ENCODE data around the gene KIF3A.

Gene KIF3A

DNA sequence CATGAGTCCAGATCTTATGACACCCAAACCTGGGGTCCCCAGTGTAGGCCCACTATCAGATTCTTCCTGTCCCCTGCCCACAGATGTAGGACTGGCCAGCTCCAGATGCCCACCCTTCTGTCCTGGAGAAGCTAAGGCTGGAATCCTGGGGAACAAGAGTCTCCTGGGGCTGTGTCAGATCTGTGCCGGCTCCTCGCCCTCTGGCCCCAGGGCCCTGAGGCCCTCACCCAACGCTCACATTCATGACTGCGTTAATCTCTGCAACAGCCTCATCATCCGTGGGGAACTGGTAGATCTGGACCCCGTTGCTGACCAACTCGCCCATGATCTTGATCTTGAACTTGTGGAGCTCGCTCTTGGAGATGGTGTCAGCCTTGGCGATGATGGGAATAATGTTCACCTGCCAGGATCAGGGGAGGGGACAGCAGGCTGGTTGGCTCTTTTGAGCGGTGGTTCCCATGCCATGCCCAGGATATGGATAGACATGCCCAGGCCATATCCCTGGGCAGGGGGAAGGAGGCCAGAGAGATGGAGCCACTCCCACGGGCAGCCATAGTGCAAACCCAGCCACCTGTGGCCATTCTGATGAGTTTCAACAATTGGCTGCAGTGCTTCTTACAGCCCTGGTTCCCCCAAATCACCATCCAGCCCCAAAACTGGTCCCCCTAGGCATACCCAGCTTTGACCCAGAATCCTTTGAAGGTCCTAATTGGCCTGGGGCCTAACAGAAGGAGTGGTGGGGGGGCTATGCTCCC lies 25.1 kb upstream of the KIF3A start:
- TF ChIP-seq, protein P1, sequence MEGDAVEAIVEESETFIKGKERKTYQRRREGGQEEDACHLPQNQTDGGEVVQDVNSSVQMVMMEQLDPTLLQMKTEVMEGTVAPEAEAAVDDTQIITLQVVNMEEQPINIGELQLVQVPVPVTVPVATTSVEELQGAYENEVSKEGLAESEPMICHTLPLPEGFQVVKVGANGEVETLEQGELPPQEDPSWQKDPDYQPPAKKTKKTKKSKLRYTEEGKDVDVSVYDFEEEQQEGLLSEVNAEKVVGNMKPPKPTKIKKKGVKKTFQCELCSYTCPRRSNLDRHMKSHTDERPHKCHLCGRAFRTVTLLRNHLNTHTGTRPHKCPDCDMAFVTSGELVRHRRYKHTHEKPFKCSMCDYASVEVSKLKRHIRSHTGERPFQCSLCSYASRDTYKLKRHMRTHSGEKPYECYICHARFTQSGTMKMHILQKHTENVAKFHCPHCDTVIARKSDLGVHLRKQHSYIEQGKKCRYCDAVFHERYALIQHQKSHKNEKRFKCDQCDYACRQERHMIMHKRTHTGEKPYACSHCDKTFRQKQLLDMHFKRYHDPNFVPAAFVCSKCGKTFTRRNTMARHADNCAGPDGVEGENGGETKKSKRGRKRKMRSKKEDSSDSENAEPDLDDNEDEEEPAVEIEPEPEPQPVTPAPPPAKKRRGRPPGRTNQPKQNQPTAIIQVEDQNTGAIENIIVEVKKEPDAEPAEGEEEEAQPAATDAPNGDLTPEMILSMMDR (conservative IDR thresholded peaks at IDR 0.05; ENCODE audit: control insufficient read depth, insufficient read depth, low read depth, low read length): no peak
- no peak for DNase-seq (ENCODE audit: low read depth)
- H3K4me3 ChIP-seq (ENCODE audit: control insufficient read depth, low read depth, low read length): no peak overlapping the region

DNA sequence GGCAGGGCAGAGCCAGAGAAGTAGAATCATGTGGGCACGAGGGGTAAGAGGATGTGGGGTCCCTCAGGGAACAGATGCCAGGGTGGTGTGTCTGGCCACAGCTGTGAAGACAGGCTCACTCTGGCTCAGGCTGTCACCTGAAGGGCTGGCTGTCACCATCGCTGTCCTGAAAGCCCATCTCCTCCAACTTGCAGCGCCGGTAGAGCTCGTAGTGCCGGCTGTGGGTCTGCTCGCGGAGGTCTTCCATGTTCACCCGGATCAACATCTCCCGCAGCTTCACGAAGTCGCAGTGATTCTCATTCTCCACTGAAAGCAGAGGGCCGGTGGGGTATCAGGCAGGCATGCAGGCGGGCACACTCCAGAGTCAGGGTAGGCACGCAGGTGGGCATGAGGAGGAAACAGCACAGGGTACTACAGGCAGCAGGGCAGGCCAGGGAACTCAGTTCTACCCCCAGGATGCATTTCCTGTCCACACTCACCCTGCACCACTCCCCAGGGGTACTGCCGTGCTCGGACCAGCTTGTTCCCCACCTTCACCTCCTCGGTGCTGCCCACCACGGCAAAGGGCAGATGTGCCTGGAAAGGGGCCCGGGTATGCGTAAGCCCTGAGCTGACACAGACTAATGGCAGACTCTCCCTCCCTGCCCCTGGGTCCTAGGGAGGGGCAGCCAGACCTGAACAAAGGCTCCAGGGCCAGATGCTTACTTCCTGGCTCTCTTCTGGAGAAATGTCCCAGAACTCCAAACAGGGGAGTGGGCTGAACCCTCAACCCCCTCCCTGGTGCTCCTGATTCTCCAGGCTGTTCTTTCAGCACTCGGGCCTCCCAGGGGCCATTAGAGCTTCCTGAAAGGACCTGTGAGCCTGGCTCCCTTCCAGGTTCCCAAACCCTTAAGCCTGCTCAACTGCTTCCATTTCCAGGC lies 24.2 kb upstream of the KIF3A start:
- no peak overlapping the region for H3K4me3 ChIP-seq (ENCODE audit: control insufficient read depth, low read depth, low read length)
- TF ChIP-seq, protein P1 (conservative IDR thresholded peaks at IDR 0.05; ENCODE audit: control insufficient read depth, insufficient read depth, low read depth, low read length): no peak
- no peak for DNase-seq (ENCODE audit: low read depth)

DNA sequence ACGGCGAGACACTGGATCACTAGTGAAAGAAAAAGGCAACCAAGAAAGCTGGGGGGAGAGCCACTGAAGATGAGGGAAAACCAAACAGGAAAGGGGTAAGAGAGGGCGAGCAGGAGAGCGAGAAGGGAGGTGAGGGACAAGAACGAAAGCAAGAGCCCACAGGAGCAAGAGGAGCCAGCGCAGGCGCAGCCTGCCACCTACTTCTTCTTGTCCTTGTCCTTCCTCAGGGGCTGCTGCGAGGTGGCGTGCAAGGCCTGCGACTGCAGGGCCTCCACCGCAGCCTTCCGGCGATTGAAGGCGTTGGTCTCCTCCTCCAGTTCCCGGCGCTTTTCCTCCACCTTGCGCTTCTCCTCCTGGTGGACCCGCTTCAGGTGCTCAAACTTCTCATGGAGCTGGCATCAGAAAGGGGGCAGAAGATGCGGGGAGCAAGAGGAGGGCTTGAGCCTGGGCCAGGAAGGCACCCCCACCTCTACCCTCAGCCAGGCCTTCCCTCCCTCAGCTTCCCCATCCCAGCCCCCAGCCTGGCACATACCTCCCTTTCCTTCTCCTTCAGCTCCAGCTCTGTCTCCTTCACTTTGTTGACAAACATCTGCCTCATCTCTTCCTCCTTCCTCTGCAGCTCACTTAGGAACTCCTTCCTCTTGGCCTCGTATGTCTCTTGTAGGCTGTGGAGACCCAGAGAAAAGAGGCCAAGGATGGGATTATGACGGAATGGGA lies 23.4 kb upstream of the KIF3A start:
- DNase-seq (ENCODE audit: low read depth): no peak
- no peak overlapping the region for H3K4me3 ChIP-seq (ENCODE audit: control insufficient read depth, low read depth, low read length)
- TF ChIP-seq, protein P1 (conservative IDR thresholded peaks at IDR 0.05; ENCODE audit: control insufficient read depth, insufficient read depth, low read depth, low read length): no peak

DNA sequence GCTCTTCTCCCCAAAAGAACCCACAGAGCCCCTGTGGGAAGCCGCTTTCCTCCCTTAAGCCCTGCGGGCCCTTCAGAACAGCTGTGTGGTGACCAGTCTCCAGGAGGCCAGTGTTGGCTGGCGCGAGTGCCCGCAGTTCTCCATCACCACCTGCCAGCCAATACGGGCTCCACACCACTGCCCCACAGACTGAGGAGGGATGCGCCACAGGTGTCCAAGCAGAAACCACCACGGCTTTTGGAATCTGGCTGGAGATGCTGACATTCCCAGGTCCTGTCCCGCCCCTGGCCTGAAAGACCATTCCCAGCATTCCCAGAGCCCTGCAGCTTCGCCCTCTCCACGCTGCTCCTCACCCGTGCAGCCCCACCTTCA lies 22.7 kb upstream of the KIF3A start:
- DNase-seq (ENCODE audit: low read depth): no peak
- TF ChIP-seq, protein P1 (conservative IDR thresholded peaks at IDR 0.05; ENCODE audit: control insufficient read depth, insufficient read depth, low read depth, low read length): no peak
- H3K4me3 ChIP-seq (ENCODE audit: control insufficient read depth, low read depth, low read length): no peak overlapping the region

DNA sequence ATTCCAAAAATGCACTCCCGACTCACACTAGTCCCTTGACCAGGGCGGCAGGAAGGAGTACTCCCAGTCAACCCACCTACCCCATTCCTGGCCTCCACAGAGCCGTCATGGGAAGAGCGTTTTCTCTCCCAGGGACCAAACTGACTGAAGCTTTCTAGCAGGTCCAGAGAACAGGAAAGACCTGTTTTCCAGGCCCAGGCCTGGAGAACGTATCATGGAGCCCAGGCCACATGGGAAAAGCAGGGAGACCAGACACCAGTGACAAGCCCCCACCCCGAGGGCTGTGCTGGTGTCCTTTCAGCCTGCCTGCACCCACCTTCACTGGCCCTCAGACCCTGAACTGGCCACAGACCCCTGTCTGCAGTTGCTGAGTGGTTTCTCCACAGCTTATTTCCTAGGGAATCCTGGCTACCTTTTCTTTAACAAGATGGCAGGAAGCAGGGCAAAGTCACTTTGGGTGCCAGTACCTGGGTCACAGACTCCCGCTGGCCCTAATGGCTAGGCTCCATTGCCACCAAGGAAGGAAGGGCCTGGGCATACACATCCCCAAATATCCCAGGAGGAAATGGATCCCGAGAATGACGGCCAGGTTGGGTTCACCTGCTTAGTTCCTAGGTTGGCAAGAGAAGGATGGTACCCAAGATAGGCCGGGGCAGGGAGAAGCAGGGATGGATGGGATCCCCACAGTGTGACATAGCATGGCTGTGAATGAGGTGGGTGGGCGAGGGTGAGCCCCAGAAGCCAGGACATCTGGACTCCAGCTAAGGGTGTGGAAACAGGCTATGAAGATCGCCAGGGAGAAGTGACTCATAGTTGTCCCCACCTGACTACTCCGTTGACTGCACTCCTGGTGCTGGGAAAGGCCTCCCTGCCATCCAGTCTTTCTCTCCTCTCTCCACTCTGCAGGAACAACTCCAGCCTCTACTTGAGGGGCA lies 22.0 kb upstream of the KIF3A start:
- TF ChIP-seq, protein P1 (conservative IDR thresholded peaks at IDR 0.05; ENCODE audit: control insufficient read depth, insufficient read depth, low read depth, low read length): no peak
- peak; percentile 31 for DNase-seq (ENCODE audit: low read depth)
- H3K4me3 ChIP-seq (ENCODE audit: control insufficient read depth, low read depth, low read length): no peak overlapping the region
